H9 (cell line): ENCODE results near the gene DNAJC25. TPM values are rescaled to one million over a fixed set of nuclear protein-coding genes. Genes with fewer than 3 reads are reported as not detected.

Experiments used
- DNase-seq: peaks from one replicate; pipeline ENCODE4 v3.0.0-alpha.2; 2017
- H2AFZ ChIP-seq: one replicate; pipeline ENCODE4 v1.6.1; 2013; ENCODE audit warnings: mild to moderate bottlenecking, low read length, control low read depth, moderate library complexity
- H2AK5ac ChIP-seq: 2 replicates; pipeline ENCODE4 v1.6.1; 2013; ENCODE audit warnings: low read length, control low read depth, mixed read lengths; ENCODE audit not compliant: insufficient read length
- H2BK120ac ChIP-seq: one replicate; pipeline ENCODE4 v1.6.1; 2013; ENCODE audit warnings: low read depth, mild to moderate bottlenecking, low read length, control low read depth, inconsistent platforms; ENCODE audit not compliant: poor library complexity, severe bottlenecking
- H2BK12ac ChIP-seq: 2 replicates; pipeline ENCODE4 v1.6.1; 2013; ENCODE audit warnings: low read length, control low read depth, mixed read lengths, low read depth; ENCODE audit not compliant: insufficient read length
- H2BK15ac ChIP-seq: 2 replicates; pipeline ENCODE4 v1.6.1; 2013; ENCODE audit warnings: low read depth, low read length, control low read depth
- H2BK20ac ChIP-seq: one replicate; pipeline ENCODE4 v1.6.1; 2013; ENCODE audit warnings: low read depth, mild to moderate bottlenecking, low read length, control low read depth, inconsistent platforms; ENCODE audit not compliant: poor library complexity, severe bottlenecking
- H2BK5ac ChIP-seq: 2 replicates; pipeline ENCODE4 v1.6.1; 2013; ENCODE audit warnings: low read length, control low read depth, mixed read lengths; ENCODE audit not compliant: insufficient read length
- H3K14ac ChIP-seq: 2 replicates; pipeline ENCODE4 v1.6.1; 2013; ENCODE audit warnings: low read length, control low read depth; ENCODE audit not compliant: insufficient read depth
- H3K18ac ChIP-seq: 2 replicates; pipeline ENCODE4 v1.6.1; 2013; ENCODE audit warnings: low read depth, mild to moderate bottlenecking, mixed read lengths, low read length, control low read depth; ENCODE audit not compliant: insufficient read length
- H3K23ac ChIP-seq: 2 replicates; pipeline ENCODE4 v1.6.1; 2013; ENCODE audit warnings: low read length, control low read depth, mixed read lengths, low read depth; ENCODE audit not compliant: insufficient read length
- H3K23me2 ChIP-seq: 2 replicates; pipeline ENCODE4 v1.6.1; 2013; ENCODE audit warnings: low read depth, mild to moderate bottlenecking, mixed read lengths, low read length, control low read depth; ENCODE audit not compliant: insufficient read length, poor library complexity, severe bottlenecking
- H3K27ac ChIP-seq: 2 replicates; pipeline ENCODE4 v1.5.1; 2013; ENCODE audit warnings: low read length, control low read depth, mixed read lengths, low read depth; ENCODE audit not compliant: insufficient read length
- H3K27me3 ChIP-seq: 2 replicates; pipeline ENCODE4 v1.6.1; 2013; ENCODE audit warnings: low read length, control low read depth, inconsistent platforms; ENCODE audit not compliant: insufficient read depth
- H3K4ac ChIP-seq: 2 replicates; pipeline ENCODE4 v1.6.1; 2013; ENCODE audit warnings: low read depth, mild to moderate bottlenecking, control low read depth, inconsistent platforms, low read length, moderate library complexity
- H3K4me1 ChIP-seq: 2 replicates; pipeline ENCODE4 v1.6.1; 2013; ENCODE audit warnings: low read length, control low read depth, inconsistent platforms; ENCODE audit not compliant: insufficient read depth
- H3K4me2 ChIP-seq: 2 replicates; pipeline ENCODE4 v1.6.1; 2013; ENCODE audit warnings: low read length, control low read depth, mixed read lengths; ENCODE audit not compliant: insufficient read length, insufficient read depth
- H3K56ac ChIP-seq: 2 replicates; pipeline ENCODE4 v1.6.1; 2013; ENCODE audit warnings: low read depth, mild to moderate bottlenecking, mixed read lengths, low read length, control low read depth; ENCODE audit not compliant: insufficient read length
- H3K79me1 ChIP-seq: 2 replicates; pipeline ENCODE4 v1.6.1; 2013; ENCODE audit warnings: low read depth, mild to moderate bottlenecking, moderate library complexity, low read length, control low read depth, inconsistent platforms; ENCODE audit not compliant: insufficient read depth, poor library complexity, severe bottlenecking
- H3K79me2 ChIP-seq: 2 replicates; pipeline ENCODE4 v1.6.1; 2013; ENCODE audit warnings: low read length, control low read depth, inconsistent platforms; ENCODE audit not compliant: insufficient read depth
- H3K9ac ChIP-seq: 2 replicates; pipeline ENCODE4 v1.6.1; 2013; ENCODE audit warnings: low read length, control low read depth, mixed read lengths; ENCODE audit not compliant: insufficient read length; ENCODE audit errors: extremely low read depth
- H3K9me3 ChIP-seq: one replicate; pipeline ENCODE4 v1.6.1; 2013; ENCODE audit warnings: low read depth, low read length, inconsistent platforms; ENCODE audit not compliant: control insufficient read depth
- H3T11ph ChIP-seq: one replicate; pipeline ENCODE4 v1.6.1; 2013; ENCODE audit warnings: mild to moderate bottlenecking, low read length, control low read depth, inconsistent platforms
- H4K20me1 ChIP-seq: one replicate; pipeline ENCODE4 v1.6.1; 2013; ENCODE audit not compliant: control insufficient read depth, insufficient read length, insufficient read depth
- H4K5ac ChIP-seq: 2 replicates; pipeline ENCODE4 v1.6.1; 2013; ENCODE audit warnings: low read depth, mild to moderate bottlenecking, mixed read lengths, low read length, control low read depth; ENCODE audit not compliant: insufficient read length
- H4K8ac ChIP-seq: replicated peaks from 2 replicates; pipeline ENCODE4 v1.6.1; 2013; ENCODE audit warnings: low read length, control low read depth, mixed read lengths, low read depth; ENCODE audit not compliant: insufficient read length
- H4K91ac ChIP-seq: 2 replicates; pipeline ENCODE4 v1.6.1; 2013; ENCODE audit warnings: low read depth, mild to moderate bottlenecking, moderate library complexity, mixed read lengths, low read length, control low read depth; ENCODE audit not compliant: insufficient read length
- H3K27ac Mint-ChIP-seq, 3 experiments: 2 replicates in 2 of 3; 3 replicates in 1 of 3; pipeline ENCODE4 v1.8.0; 2020 to 2021; ENCODE audit warnings: mixed read lengths in 3 of 3, mild to moderate bottlenecking in 1 of 3, moderate library complexity in 1 of 3
- H3K27me3 Mint-ChIP-seq: 2 replicates; pipeline ENCODE4 v1.8.0; 2021; ENCODE audit warnings: low read depth, mild to moderate bottlenecking, moderate library complexity, mixed read lengths
- H3K36me3 Mint-ChIP-seq, 3 experiments: 2 replicates in 2 of 3; 3 replicates in 1 of 3; pipeline ENCODE4 v1.8.0; 2020 to 2021; ENCODE audit warnings: low read depth in 3 of 3, mixed read lengths in 3 of 3; ENCODE audit not compliant: insufficient read depth in 1 of 3
- H3K4me1 Mint-ChIP-seq, 2 experiments: 2 replicates each; pipeline ENCODE4 v1.8.0; 2020; ENCODE audit warnings: mixed read lengths in 2 of 2
- H3K4me3 Mint-ChIP-seq, 2 experiments: 2 replicates in 1 of 2; 3 replicates in 1 of 2; pipeline ENCODE4 v1.8.0; 2020 to 2021; ENCODE audit warnings: mild to moderate bottlenecking in 2 of 2, mixed read lengths in 2 of 2, moderate library complexity in 1 of 2
- H3K9me3 Mint-ChIP-seq, 2 experiments: 2 replicates in 1 of 2; 3 replicates in 1 of 2; pipeline ENCODE4 v1.8.0; 2020; ENCODE audit warnings: mild to moderate bottlenecking in 2 of 2, mixed read lengths in 2 of 2, moderate library complexity in 1 of 2
- CTCF ChIP-seq: fragments of 200-600 bp; sonication (generic); conservative IDR thresholded peaks from 3 replicates; pipeline ENCODE4 v1.8.0; 2021; ENCODE audit warnings: antibody characterized with exemption, mild to moderate bottlenecking
- WGBS: extraction: QIAGEN DNeasy Blood & Tissue Kit; methylation state at CpG from one replicate; pipeline ENCODE4 v1.1.7; 2013; ENCODE audit warnings: missing lambda C conversion rate, low lambda C conversion rate, mixed read lengths; ENCODE audit not compliant: insufficient read length; ENCODE audit errors: extremely low coverage; 5-methylcytosine and 5-hydroxymethylcytosine counted together
- total RNA-seq: library from RNA; stranded (reverse); gene quantifications from 2 replicates; pipeline ENCODE4 v1.2.1, GENCODE V29; 2021

The DNAJC25 gene
- total RNA-seq, 1 experiment from 2014 or later = 7.6 TPM

- no peak for TF ChIP-seq CTCF
- H3K4me1 Mint-ChIP-seq = peaks cover 31 to 33% of the 10 kb centered on the region in 2 experiments
- H4K5ac ChIP-seq = no peak overlapping the region
- H2BK5ac ChIP-seq = no peak overlapping the region
- peak overlapping the region; percentile 50 for H3K9ac ChIP-seq
- H3K4me2 ChIP-seq = peak overlapping the region; percentile 93
- no peak overlapping the region for H4K91ac ChIP-seq
- H2BK120ac ChIP-seq = no peak overlapping the region
- H3K9me3 ChIP-seq = no peaks in the 10 kb centered on the region
- peaks cover 0 to 6% (median 4%) of the 10 kb centered on the region in 3 experiments; a peak in 4 of 7 replicates for H3K36me3 Mint-ChIP-seq
- no peak for DNase-seq
- no peaks in the 10 kb centered on the region for H3K27me3 Mint-ChIP-seq
- H3K79me1 ChIP-seq = no peaks in the 10 kb centered on the region
- H3K56ac ChIP-seq = no peak overlapping the region
- H2BK12ac ChIP-seq = no peak overlapping the region
- H3K4me1 ChIP-seq = no peaks in the 10 kb centered on the region; the same call in 1 of the 2 replicates
- no peak overlapping the region for H2BK20ac ChIP-seq
- peaks cover 29% of the 10 kb centered on the region; the same call in 1 of the 2 replicates for H3K79me2 ChIP-seq
- H2BK15ac ChIP-seq = no peak overlapping the region
- no CpG with 5 or more reads among the region's 17 CpGs for WGBS
- H3K23ac ChIP-seq = no peak overlapping the region
- peaks cover 3% of the 10 kb centered on the region; the same call in 1 of the 2 replicates for H3K27me3 ChIP-seq
- peak overlapping the region; percentile 93 to 97 (median 97) for H3K27ac Mint-ChIP-seq
- H3T11ph ChIP-seq = no peak overlapping the region
- H3K4ac ChIP-seq = no peak overlapping the region
- H3K14ac ChIP-seq = no peak overlapping the region
- H4K8ac ChIP-seq = no peak overlapping the region
- peak overlapping the region; percentile 72 for H2AFZ ChIP-seq
- H2AK5ac ChIP-seq = no peak overlapping the region
- H3K9me3 Mint-ChIP-seq = no peaks in the 10 kb centered on the region; a peak in 1 of 5 replicates
- peaks cover 5% of the 10 kb centered on the region for H3K23me2 ChIP-seq
- H3K18ac ChIP-seq = no peak overlapping the region
- H3K27ac ChIP-seq = no peak overlapping the region
- H3K4me3 Mint-ChIP-seq = peak overlapping the region; percentile 95 to 99
- H4K20me1 ChIP-seq = no peaks in the 10 kb centered on the region
These were observed 761 bp upstream of the DNAJC25 start for GRCh38 chr9:111630182-111630963.
